GM12878 (cell line): ENCODE results near the gene ISCA2.

Source experiments
- BHLHE40 ChIP-seq, 2 experiments: fragments of 450-650 bp in 1 of 2; IDR thresholded peaks; 2 replicates each; pipeline ENCODE4 v1.6.1; 2011 to 2017; ENCODE audit warnings: low read depth in 2 of 2, borderline replicate concordance in 1 of 2, improper control_type of control experiment in 1 of 2, low read length in 1 of 2, mild to moderate bottlenecking in 1 of 2
- CTCF ChIP-seq, 3 experiments: IDR thresholded peaks in 2 of 3; conservative IDR thresholded peaks in 1 of 3; 2 replicates each; pipeline ENCODE4 v1.5.1; 2011; ENCODE audit warnings: low read depth in 3 of 3, low read length in 3 of 3, mild to moderate bottlenecking in 3 of 3, control low read depth in 2 of 3, moderate library complexity in 2 of 3, inconsistent platforms in 1 of 3, mixed read lengths in 1 of 3; ENCODE audit not compliant: control insufficient read depth in 2 of 3, insufficient read depth in 1 of 3; ENCODE audit errors: extremely low read depth in 1 of 3
- EZH2 ChIP-seq: IDR thresholded peaks from 2 replicates; pipeline ENCODE4 v1.6.1; 2012; ENCODE audit warnings: low read depth, mild to moderate bottlenecking, control low read depth, inconsistent platforms, low read length, borderline replicate concordance; ENCODE audit not compliant: control insufficient read depth
- JUNB ChIP-seq: IDR thresholded peaks from 2 replicates; pipeline ENCODE4 v1.6.1; 2016; ENCODE audit warnings: antibody characterized with exemption, mild to moderate bottlenecking
- NR2C2 ChIP-seq: IDR thresholded peaks from 2 replicates; pipeline ENCODE4 v1.6.1; 2011; ENCODE audit warnings: borderline replicate concordance, low read depth; ENCODE audit not compliant: control insufficient read depth, insufficient read length
- POLR2A ChIP-seq: IDR thresholded peaks from 2 replicates; pipeline ENCODE4 v1.6.1; 2011; ENCODE audit warnings: low read depth, mild to moderate bottlenecking, low read length
- RB1 ChIP-seq: fragments of 450-650 bp; formaldehyde crosslinking; IDR thresholded peaks from 2 replicates; pipeline ENCODE4 v1.6.1; 2017; ENCODE audit warnings: mild to moderate bottlenecking, borderline replicate concordance
- SP1 ChIP-seq: IDR thresholded peaks from one replicate; pipeline ENCODE4 v1.6.1; 2011; ENCODE audit warnings: low read depth, low read length
- USF2 ChIP-seq: IDR thresholded peaks from 2 replicates; pipeline ENCODE4 v1.6.1; 2011; ENCODE audit warnings: low read depth, low read length, improper control_type of control experiment, borderline replicate concordance
- TF ChIP-seq, protein P1 (sequence below): fragments of 450-650 bp; IDR thresholded peaks from 2 replicates; pipeline ENCODE4 v1.6.1; 2017; ENCODE audit warnings: antibody characterized with exemption, mild to moderate bottlenecking, moderate library complexity
- TF ChIP-seq, protein P2 (sequence below): IDR thresholded peaks from 2 replicates; pipeline ENCODE4 v1.6.1; 2011; ENCODE audit warnings: borderline replicate concordance, low read depth, mild to moderate bottlenecking, moderate library complexity, low read length; ENCODE audit not compliant: insufficient read depth, poor library complexity, severe bottlenecking

- TF ChIP-seq USF2 (no peak), CTCF (IDR thresholded peaks at IDR 0.05 in 2 of 3, conservative IDR thresholded peaks at IDR 0.05 in 1 of 3; ENCODE audit: control insufficient read depth in 2 of 3, extremely low read depth in 1 of 3, insufficient read depth in 1 of 3, low read depth in 3 of 3, low read length in 3 of 3) (no peak), EZH2 (no peak), NR2C2 (no peak), SP1 (no peak), JUNB (no peak), RB1 (no peak), POLR2A (no peak), BHLHE40 (IDR thresholded peaks at IDR 0.05; ENCODE audit: borderline replicate concordance in 1 of 2, low read depth in 2 of 2, low read length in 1 of 2) (no peak)
- TF ChIP-seq, protein P1, sequence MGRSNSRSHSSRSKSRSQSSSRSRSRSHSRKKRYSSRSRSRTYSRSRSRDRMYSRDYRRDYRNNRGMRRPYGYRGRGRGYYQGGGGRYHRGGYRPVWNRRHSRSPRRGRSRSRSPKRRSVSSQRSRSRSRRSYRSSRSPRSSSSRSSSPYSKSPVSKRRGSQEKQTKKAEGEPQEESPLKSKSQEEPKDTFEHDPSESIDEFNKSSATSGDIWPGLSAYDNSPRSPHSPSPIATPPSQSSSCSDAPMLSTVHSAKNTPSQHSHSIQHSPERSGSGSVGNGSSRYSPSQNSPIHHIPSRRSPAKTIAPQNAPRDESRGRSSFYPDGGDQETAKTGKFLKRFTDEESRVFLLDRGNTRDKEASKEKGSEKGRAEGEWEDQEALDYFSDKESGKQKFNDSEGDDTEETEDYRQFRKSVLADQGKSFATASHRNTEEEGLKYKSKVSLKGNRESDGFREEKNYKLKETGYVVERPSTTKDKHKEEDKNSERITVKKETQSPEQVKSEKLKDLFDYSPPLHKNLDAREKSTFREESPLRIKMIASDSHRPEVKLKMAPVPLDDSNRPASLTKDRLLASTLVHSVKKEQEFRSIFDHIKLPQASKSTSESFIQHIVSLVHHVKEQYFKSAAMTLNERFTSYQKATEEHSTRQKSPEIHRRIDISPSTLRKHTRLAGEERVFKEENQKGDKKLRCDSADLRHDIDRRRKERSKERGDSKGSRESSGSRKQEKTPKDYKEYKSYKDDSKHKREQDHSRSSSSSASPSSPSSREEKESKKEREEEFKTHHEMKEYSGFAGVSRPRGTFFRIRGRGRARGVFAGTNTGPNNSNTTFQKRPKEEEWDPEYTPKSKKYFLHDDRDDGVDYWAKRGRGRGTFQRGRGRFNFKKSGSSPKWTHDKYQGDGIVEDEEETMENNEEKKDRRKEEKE: no peak
- TF ChIP-seq, protein P2, sequence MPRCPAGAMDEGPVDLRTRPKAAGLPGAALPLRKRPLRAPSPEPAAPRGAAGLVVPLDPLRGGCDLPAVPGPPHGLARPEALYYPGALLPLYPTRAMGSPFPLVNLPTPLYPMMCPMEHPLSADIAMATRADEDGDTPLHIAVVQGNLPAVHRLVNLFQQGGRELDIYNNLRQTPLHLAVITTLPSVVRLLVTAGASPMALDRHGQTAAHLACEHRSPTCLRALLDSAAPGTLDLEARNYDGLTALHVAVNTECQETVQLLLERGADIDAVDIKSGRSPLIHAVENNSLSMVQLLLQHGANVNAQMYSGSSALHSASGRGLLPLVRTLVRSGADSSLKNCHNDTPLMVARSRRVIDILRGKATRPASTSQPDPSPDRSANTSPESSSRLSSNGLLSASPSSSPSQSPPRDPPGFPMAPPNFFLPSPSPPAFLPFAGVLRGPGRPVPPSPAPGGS: no peak
Observed at GRCh38 chr14:74503938-74504335, 10.4 kb downstream of the ISCA2 start.
